Pons (tissue), 1 donor: ENCODE results near the gene EPB41L2.
A peak's percentile ranks its signal among the peaks of the same experiment; 100 is the strongest.

ENCODE experiments used
- DNase-seq: peaks from one replicate; pipeline ENCODE4 v3.0.0-alpha.2; 2016; ENCODE audit warnings: low spot score

Gene EPB41L2

GRCh38 chr6:130978180-130978579 lies 84.9 kb downstream of the EPB41L2 start:
- DNase-seq, result no peak

- DNase-seq, result no peak
These were observed 87.7 kb downstream of the EPB41L2 start for GRCh38 chr6:130975325-130975724.

- no peak for DNase-seq
These were observed 89.3 kb downstream of the EPB41L2 start for GRCh38 chr6:130973521-130974277.

- no peak for DNase-seq
These were observed 91.5 kb downstream of the EPB41L2 start for GRCh38 chr6:130971504-130971903.

- no peak for DNase-seq
These were observed 92.1 kb downstream of the EPB41L2 start for GRCh38 chr6:130970839-130971410.

- DNase-seq, result no peak
These were observed 93.1 kb downstream of the EPB41L2 start for GRCh38 chr6:130969791-130970491.

- DNase-seq, result no peak
These were observed 93.9 kb downstream of the EPB41L2 start for GRCh38 chr6:130969166-130969565.

- no peak for DNase-seq
These were observed 94.6 kb downstream of the EPB41L2 start for GRCh38 chr6:130968476-130968875.

GRCh38 chr6:130967502-130968445 lies 95.3 kb downstream of the EPB41L2 start:
- no peak for DNase-seq

- no peak for DNase-seq
These were observed 96.6 kb downstream of the EPB41L2 start for GRCh38 chr6:130966344-130966980.

- DNase-seq, result no peak
These were observed 97.4 kb downstream of the EPB41L2 start for GRCh38 chr6:130965656-130966055.

GRCh38 chr6:130964808-130965604 lies 98.0 kb downstream of the EPB41L2 start:
- DNase-seq, result no peak

- DNase-seq, result no peak
These were observed 98.8 kb downstream of the EPB41L2 start for GRCh38 chr6:130964289-130964688.

GRCh38 chr6:130962966-130963365 lies 100.1 kb downstream of the EPB41L2 start:
- DNase-seq, result no peak

GRCh38 chr6:130961148-130961547 lies 101.9 kb downstream of the EPB41L2 start:
- no peak for DNase-seq

- no peak for DNase-seq
These were observed 103.1 kb downstream of the EPB41L2 start for GRCh38 chr6:130959951-130960350.

GRCh38 chr6:130958468-130958867 lies 104.6 kb downstream of the EPB41L2 start:
- no peak for DNase-seq

- DNase-seq, result no peak
These were observed 107.3 kb downstream of the EPB41L2 start for GRCh38 chr6:130955755-130956154.

- no peak for DNase-seq
These were observed 113.5 kb downstream of the EPB41L2 start for GRCh38 chr6:130949553-130949952.

GRCh38 chr6:130947464-130947863 lies 115.6 kb downstream of the EPB41L2 start:
- DNase-seq, result peak; percentile 68

- DNase-seq, result no peak
These were observed 117.0 kb downstream of the EPB41L2 start for GRCh38 chr6:130946076-130946475.
